ENCODE measurements around the gene MAP3K10. TPM values are rescaled to one million over a fixed set of nuclear protein-coding genes. Genes with fewer than 3 reads are reported as not detected.
A peak's percentile ranks its signal among the peaks of the same experiment; 100 is the strongest.

Gene MAP3K10
- total and polyA plus RNA-seq, 2 of the 13 experiments (the other 11 are each of a cell fraction or from before 2014, with no cell fraction given): 3.4 to 5.0 TPM

- TF ChIP-seq ETS1 (CRISPR knock-in tag; IDR thresholded peaks at IDR 0.05) (no peak), BHLHE40 (IDR thresholded peaks at IDR 0.05; ENCODE audit: low read length) (no peak), ZNF619 (CRISPR knock-in tag; IDR thresholded peaks at IDR 0.05) (no peak), PCBP1 (IDR thresholded peaks at IDR 0.05; ENCODE audit: borderline replicate concordance, low read depth, low read length) (0 out of 2 replicates have a peak, but pooled peaks have one; percentile 28), GPBP1L1 (CRISPR knock-in tag; IDR thresholded peaks at IDR 0.05) (no peak), ZNF318 (CRISPR knock-in tag; IDR thresholded peaks at IDR 0.05) (no peak), ARID3A (IDR thresholded peaks at IDR 0.05; ENCODE audit: low read depth, low read length) (no peak), NRL (CRISPR knock-in tag; IDR thresholded peaks at IDR 0.05; ENCODE audit: borderline replicate concordance) (peak; percentile 84; the same call in 1 of the 2 replicates), ZNF510 (CRISPR knock-in tag; IDR thresholded peaks at IDR 0.05; ENCODE audit: low read depth) (0 out of 2 replicates have a peak, but pooled peaks have one; percentile 22), POGZ (CRISPR knock-in tag; IDR thresholded peaks at IDR 0.05) (peak; percentile 55; the same call in 1 of the 2 replicates), ZNF775 (CRISPR knock-in tag; IDR thresholded peaks at IDR 0.05; ENCODE audit: borderline replicate concordance) (no peak), ZNF816 (CRISPR knock-in tag; IDR thresholded peaks at IDR 0.05; ENCODE audit: borderline replicate concordance) (0 out of 2 replicates have a peak, but pooled peaks have one; percentile 0), PAWR (CRISPR knock-in tag; IDR thresholded peaks at IDR 0.05; ENCODE audit: borderline replicate concordance) (no peak), ELF4 (CRISPR knock-in tag; IDR thresholded peaks at IDR 0.05; ENCODE audit: borderline replicate concordance) (no peak), SATB2 (CRISPR knock-in tag; IDR thresholded peaks at IDR 0.05) (no peak; the same call in 1 of the 2 replicates)
Observed at GRCh38 chr19:40190891-40191835, at the start of gene MAP3K10 (continued).

All from HepG2 (cell line).